Coronary artery (tissue), 2 donors: ENCODE measurements around the gene RETREG2.
A peak's percentile ranks its signal among the peaks of the same experiment; 100 is the strongest.

Experiments used
- DNase-seq: peaks from one replicate; pipeline ENCODE4 v3.0.0-alpha.2; 2017; ENCODE audit warnings: low spot score
- H3K27ac ChIP-seq, 2 donors: fragments of 200-600 bp; sonication (generic); one replicate each; pipeline ENCODE4 v1.5.1; 2016 to 2019
- H3K4me3 ChIP-seq: fragments of 200-600 bp; sonication (generic); 2 replicates; pipeline ENCODE4 v1.5.1; 2016; ENCODE audit warnings: mild to moderate bottlenecking, moderate library complexity
- TF ChIP-seq, protein P1 (sequence below): fragments of 200-600 bp; sonication (generic); IDR thresholded peaks from one replicate; pipeline ENCODE4 v1.5.1; 2019; ENCODE audit warnings: antibody characterized with exemption

The RETREG2 gene

DNA sequence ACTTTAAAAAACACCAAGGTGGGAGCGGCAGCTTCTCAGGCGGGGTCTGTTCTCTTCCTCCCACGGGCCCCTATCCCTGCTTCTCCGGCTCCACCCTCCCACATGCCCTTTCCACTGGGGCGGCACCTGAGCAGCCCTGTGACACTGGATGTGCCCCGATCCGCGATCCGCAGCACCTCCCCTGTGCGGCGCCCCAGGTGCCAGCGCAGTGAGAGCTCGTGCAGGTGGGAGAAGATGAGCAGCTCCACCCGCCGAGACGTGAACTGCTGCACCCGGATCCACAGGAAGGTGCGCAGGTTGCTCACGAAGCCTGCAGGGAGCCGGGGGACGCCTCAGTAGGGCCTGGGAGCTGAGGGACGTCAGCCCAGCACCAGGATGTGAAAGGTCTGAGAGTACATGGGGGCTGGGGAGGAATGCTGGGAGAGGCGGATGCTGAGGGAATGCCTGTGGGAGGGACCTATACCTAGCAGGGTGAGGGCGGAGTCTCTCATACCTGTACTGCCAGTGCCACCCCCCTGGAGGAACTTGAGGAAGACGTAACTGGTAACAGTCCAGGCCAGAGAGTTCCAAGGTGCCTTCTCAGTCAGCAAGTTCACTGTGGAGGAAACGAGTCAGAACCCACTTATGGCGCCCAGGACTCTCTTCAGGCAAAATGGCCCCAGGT, 37.9 kb downstream of the RETREG2 start:
- TF ChIP-seq, protein P1, sequence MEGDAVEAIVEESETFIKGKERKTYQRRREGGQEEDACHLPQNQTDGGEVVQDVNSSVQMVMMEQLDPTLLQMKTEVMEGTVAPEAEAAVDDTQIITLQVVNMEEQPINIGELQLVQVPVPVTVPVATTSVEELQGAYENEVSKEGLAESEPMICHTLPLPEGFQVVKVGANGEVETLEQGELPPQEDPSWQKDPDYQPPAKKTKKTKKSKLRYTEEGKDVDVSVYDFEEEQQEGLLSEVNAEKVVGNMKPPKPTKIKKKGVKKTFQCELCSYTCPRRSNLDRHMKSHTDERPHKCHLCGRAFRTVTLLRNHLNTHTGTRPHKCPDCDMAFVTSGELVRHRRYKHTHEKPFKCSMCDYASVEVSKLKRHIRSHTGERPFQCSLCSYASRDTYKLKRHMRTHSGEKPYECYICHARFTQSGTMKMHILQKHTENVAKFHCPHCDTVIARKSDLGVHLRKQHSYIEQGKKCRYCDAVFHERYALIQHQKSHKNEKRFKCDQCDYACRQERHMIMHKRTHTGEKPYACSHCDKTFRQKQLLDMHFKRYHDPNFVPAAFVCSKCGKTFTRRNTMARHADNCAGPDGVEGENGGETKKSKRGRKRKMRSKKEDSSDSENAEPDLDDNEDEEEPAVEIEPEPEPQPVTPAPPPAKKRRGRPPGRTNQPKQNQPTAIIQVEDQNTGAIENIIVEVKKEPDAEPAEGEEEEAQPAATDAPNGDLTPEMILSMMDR: no peak
- Histone ChIP-seq H3K4me3 (no peak overlapping the region), H3K27ac (peak overlapping the region in 1 of 2 donors; percentile 15)
- DNase-seq: no peak

DNA sequence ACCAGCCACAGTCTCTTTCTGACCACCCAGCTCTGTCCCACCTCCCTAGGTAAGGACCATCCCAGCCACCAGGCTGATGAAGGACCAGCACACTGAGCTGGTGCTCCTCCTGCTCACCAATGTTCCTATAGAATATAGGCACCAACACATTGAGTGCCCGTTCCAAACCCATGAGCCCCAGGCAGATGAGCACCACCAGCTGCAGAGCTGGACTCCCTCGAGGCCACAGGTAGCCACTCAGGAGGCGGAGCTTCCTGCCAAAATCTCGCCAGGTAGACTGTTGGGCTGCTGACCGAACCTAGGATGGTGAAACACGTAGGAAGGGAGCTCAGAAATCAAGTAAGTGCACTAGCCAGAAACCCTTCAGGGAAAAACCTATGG, 38.5 kb downstream of the RETREG2 start:
- peak overlapping the region; percentile 15 to 91 for H3K27ac ChIP-seq
- TF ChIP-seq, protein P1: no peak
- no peak overlapping the region for H3K4me3 ChIP-seq

DNA sequence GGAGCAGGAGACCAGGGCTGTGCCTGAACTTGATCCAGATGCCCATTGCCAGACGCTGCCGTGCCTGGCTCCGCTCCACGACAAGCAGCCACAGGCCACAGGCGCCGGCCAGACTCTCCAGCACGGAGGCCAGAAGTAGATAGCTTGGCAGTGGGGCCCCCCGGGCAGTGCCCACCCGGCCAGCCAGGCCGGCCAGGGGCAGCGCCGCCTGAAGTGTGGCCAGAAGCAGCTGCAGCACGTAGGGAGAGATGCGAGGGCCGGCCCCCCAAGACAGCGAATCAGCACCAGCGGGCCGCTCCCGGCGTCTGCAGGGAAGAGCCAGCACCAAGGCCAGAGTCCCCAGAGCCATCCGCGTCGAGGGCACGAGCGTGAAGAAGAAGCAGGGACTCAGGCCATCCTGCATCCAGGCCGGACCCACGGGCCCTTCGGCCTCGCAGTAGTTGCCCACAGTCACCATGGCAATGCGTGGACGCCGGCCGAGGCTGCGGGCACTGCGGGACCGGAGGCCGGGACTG, 40.2 kb downstream of the RETREG2 start:
- peak overlapping the region; percentile 91 to 97 for H3K27ac ChIP-seq
- H3K4me3 ChIP-seq: peak overlapping the region; percentile 78
- peak; percentile 92 for DNase-seq
- TF ChIP-seq, protein P1: no peak

More for the DNA sequence above, 38.5 kb downstream of the RETREG2 start:
- no peak for DNase-seq

DNA sequence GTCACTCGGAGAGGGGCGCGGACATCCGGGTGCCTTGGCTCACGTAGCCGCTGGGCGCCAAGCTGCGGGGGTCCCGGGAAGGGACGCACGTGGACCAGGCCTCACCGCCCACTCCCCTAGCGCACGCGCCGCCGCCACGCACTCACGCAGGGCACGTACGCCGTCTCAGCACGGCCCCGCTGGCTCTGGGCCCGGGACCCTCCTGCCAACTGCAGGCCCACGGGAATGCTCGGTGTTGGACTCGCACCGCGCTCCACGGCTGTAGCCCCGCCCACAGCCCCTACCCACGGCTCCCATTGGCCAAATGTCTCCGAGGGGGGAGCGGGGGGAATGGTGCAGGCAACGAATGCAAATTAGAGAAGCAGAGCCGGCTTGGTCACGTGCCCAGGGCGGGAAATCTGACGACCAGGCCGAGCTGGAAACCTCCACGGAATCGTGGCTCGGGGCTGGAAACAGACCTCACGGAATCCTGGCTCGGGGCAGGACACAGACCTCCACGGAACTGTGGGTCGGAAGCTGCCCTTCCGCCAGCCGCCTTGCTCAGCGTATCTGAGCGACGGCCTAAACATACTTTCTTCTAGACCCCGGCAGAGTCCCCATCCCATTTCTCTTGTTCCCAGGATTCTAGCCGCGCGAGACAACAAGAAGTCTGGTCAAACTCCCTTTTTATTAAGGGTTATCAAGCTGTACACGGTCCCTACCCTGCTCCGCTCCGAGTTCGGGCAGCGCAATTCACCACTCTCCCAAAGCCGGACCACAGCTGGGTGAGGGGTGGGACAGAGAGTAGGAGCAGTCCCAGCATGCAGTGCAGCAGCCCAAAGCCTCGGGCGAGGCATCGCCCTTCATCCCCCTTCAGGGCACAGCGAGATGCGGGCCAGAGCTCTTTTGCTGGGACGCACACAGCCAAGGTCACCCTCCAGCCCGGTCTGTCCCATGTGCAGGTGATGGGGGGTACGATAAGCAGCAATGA, 40.9 kb downstream of the RETREG2 start, which contains the start of gene ABCB6:
Gene ABCB6 (minus strand): TSS at position 227 of the 970 bp plus-strand sequence. CDS start 285 bp downstream, outside the sequence.
- Histone ChIP-seq H3K27ac (peak within 1 kb of the TSS; percentile 91 to 97), H3K4me3 (peak within 1 kb of the TSS; percentile 78)
- DNase-seq: peak; percentile 99
- TF ChIP-seq, protein P1: no peak

DNA sequence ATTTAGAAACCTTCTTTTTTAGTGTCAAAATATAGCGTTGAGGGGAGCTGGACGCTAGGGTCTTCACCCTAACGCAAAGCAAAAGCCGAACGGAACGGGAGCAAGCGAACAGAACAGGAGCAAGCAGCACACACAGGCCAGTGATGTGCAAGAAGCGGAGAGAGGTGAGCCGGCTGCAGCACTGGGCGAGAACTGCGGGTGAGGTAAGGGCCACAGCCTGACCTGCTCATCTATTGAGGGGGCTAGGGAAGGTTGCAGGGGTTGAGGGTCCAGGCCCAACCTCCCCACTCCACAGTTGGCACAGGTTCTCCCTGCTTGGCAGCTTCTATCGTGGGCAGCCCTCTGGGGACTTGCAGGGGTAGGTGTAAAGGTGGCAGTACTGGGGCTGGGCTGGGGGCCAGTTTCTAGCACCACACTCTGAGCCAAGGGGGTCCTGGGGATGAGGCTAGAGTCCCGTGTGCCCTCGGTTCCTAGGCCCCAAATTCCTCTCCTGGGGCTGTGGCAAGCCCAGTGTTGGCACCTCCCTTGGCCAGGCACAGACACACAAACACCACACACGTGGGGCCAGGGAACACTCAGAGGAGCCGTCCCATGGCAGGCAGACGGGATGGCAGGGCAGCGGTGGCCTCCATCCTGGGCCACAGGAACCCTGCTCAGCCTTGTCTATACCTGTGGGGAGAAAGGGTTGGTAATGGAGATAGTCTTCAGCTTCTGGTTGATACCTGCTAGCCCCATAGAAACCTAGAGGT, 41.9 kb downstream of the RETREG2 start:
- TF ChIP-seq, protein P1: no peak
- Histone ChIP-seq H3K4me3 (no peak overlapping the region), H3K27ac (peak overlapping the region in 1 of 2 donors; percentile 97)
- DNase-seq: no peak

DNA sequence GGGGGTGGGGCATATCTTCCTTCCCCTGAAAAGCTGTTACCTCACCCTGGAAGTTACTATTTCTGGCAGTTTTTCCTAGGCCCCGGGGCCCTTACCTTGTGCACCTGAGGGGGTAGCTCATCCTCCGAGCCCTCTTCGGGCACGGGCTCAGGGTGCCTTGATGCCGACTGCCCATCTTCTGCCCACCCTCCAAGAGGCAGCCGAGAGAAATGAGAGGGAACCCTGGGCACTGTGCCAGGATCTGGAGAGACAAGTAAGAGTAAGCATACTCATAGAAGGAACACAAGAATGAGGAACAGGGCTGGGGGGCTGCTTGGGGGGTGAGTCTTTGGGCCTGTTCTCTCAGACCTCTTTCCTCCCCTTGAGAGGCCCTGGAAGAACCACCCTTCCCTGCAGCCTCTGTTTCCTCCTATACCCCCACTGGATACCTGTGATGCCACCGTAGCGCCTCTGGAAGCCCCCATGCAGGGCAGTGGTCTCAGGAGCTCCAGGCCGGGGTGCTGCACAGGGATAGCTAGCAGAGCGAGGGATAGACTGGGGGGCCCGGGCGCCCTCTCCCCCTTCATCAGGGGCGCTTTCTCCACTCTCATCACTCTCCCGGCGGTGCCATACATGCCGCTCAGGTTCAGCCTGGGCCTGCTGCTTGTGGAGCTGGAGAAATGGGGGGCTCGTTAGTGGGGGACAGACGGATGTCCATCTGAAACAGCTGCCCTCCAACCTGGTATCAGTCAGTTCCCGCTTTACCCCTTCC, 42.8 kb downstream of the RETREG2 start:
- Histone ChIP-seq H3K4me3 (no peak overlapping the region), H3K27ac (no peak overlapping the region)
- TF ChIP-seq, protein P1: no peak
- DNase-seq: no peak
